Measurements from ENCODE around the gene RAP2B.

Gene RAP2B

DNA sequence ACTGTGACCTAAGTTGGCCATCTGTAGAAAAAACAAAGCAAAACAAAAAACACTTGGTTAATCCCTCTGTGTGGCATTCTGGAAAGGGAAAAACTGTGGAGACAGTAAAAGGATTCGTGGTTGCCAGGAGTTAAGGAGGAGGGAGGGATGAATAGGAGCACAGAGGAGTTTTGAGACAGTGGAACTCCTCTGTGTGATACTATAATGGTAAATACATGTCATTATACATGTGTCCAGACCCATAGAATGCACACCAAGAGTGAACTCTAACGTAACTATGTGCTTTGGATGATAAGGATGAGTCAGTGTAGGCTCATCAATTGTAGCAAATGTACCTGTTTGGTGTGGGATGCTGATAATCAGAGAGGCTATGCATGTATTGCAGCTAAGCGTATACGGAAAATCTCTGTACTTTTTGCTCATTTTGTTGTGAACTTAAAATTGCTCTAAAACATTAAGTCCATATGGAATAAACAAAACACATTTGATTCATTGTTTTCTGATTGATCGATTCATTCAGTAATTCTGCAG lies 33.4 kb downstream of the RAP2B start:
- no peak for DNase-seq

DNA sequence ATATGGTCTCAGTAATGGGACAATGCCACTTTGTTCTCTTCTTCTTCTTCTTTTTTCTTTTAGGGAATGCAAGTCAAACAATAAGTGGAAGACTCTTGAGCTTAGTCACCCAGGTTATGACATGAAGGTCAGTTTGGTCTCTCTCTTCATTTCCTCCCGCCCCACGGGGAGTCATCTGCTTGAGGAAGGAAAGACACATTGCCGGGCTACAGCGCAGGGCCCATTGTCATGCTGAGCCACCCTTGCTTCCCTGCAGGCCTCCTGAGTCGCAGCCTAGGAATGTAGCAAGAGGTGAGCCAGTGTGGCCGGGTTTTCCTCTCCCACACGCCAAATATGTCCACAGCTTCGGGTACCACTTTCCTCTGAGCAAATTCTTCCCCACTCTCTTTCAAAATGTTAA lies 47.6 kb downstream of the RAP2B start:
- DNase-seq, result peak; percentile 65

GRCh38 chr3:153210146-153210545 lies 48.1 kb downstream of the RAP2B start:
- DNase-seq, result peak; percentile 19

GRCh38 chr3:153210660-153211059 lies 48.6 kb downstream of the RAP2B start:
- DNase-seq, result peak; percentile 7

GRCh38 chr3:153215497-153215896 lies 53.5 kb downstream of the RAP2B start:
- DNase-seq, result no peak

DNA sequence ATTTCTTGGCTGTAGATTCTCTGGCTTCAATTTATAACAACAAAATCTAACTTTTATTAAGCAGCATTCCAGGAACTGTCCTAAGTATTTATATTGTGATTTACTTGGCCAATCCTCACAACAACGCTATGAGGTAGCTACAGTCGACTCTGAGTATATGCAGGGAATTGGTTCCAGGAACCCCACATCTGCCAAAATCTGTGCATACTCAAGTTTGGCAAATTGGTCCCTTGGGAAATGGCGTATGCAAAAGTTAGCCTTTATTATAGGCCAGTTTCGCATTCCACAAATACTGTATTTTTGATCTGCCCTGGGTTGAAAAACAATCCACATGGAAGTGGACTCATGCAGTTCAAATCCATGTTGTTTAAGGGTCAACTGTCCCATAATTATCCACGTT lies 53.9 kb downstream of the RAP2B start:
- peak; percentile 74 for DNase-seq

DNA sequence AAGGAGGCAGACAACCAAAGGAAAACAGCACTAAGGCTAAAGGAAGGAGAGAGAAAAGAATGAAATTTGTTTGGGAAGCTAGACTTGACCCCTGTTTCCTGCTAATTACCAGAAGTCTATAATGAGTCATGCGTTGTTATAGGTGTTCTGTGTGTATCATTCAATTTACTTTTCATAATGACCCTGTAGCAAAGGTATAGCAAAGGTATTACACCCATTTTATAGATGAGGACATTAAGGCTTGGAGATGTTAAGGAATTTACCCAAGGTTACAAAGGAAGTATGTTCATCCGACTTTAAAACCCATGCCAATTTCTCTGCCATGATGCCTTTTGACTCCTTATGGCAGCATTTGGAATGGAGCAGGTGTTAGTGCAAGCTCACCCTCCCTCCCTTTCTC lies 54.9 kb downstream of the RAP2B start:
- DNase-seq, result no peak

GRCh38 chr3:153219146-153219545 lies 57.1 kb downstream of the RAP2B start:
- DNase-seq, result peak; percentile 37
